ENCODE data around the gene LRRN3.

GRCh38 chr7:111067682-111068081, 23.2 kb upstream of the LRRN3 start:
- TF ChIP-seq POLR2A (IDR thresholded peaks at IDR 0.05) = no peak
- TF ChIP-seq EP300 (IDR thresholded peaks at IDR 0.05) = no peak
